Measurements from ENCODE around the gene MED20. TPM values are rescaled to one million over a fixed set of nuclear protein-coding genes. Genes with fewer than 3 reads are reported as not detected.
"Not testable (repeated sequence)": the region's sequence is repeated elsewhere in the genome, so short reads cannot be mapped to it uniquely, and the experiment has no call there.

The MED20 gene
- total and polyA plus RNA-seq, 4 donors, result 6.1 to 16.1 (median 9.6) TPM

- no peaks in the 10 kb centered on the region for H3K4me1 ChIP-seq (ENCODE audit: control insufficient read depth in 1 of 2, insufficient read depth in 2 of 2, low read length in 2 of 2)
- no peaks in the 10 kb centered on the region for H3K9me3 ChIP-seq (ENCODE audit: control insufficient read depth, low read length)
- WGBS, 2 donors, result 20 to 39% methylated on average over 1 of the region's 1 CpG
- intact Hi-C loops (cut with DNase I), result no loop called here
- no peaks in the 10 kb centered on the region for H3K27me3 ChIP-seq (ENCODE audit: control insufficient read depth in 1 of 2, insufficient read depth in 2 of 2, low read length in 1 of 2)
- ATAC-seq (ENCODE audit: low FRiP score), result no peak
- no peak for DNase-seq
- no peak overlapping the region for H3K27ac ChIP-seq (ENCODE audit: low read depth in 1 of 2, low read length in 2 of 2)
- H3K4me3 ChIP-seq (ENCODE audit: low read length in 2 of 2), result no peak overlapping the region
- no peaks in the 10 kb centered on the region for H3K36me3 ChIP-seq (ENCODE audit: control insufficient read depth in 1 of 2, insufficient read depth in 2 of 2, low read length in 1 of 2)
Measured at GRCh38 chr6:41963371-41963770, 42.4 kb upstream of the MED20 start.

GRCh38 chr6:41960028-41960427 lies 39.1 kb upstream of the MED20 start:
- H3K9me3 ChIP-seq (ENCODE audit: control insufficient read depth, low read length), result no peaks in the 10 kb centered on the region
- DNase-seq (no peak), ATAC-seq (ENCODE audit: low FRiP score) (no peak)
- no peaks in the 10 kb centered on the region for H3K36me3 ChIP-seq (ENCODE audit: control insufficient read depth in 1 of 2, insufficient read depth in 2 of 2, low read length in 1 of 2)
- H3K4me1 ChIP-seq (ENCODE audit: control insufficient read depth in 1 of 2, insufficient read depth in 2 of 2, low read length in 2 of 2), result no peaks in the 10 kb centered on the region
- WGBS, 2 donors, result 93 to 94% methylated on average over 4 of the region's 4 CpGs
- H3K27ac ChIP-seq (ENCODE audit: low read depth in 1 of 2, low read length in 2 of 2), result no peak overlapping the region
- intact Hi-C loops (cut with DNase I), result no loop called here
- H3K4me3 ChIP-seq (ENCODE audit: low read length in 2 of 2), result no peak overlapping the region
- no peaks in the 10 kb centered on the region for H3K27me3 ChIP-seq (ENCODE audit: control insufficient read depth in 1 of 2, insufficient read depth in 2 of 2, low read length in 1 of 2)

DNA sequence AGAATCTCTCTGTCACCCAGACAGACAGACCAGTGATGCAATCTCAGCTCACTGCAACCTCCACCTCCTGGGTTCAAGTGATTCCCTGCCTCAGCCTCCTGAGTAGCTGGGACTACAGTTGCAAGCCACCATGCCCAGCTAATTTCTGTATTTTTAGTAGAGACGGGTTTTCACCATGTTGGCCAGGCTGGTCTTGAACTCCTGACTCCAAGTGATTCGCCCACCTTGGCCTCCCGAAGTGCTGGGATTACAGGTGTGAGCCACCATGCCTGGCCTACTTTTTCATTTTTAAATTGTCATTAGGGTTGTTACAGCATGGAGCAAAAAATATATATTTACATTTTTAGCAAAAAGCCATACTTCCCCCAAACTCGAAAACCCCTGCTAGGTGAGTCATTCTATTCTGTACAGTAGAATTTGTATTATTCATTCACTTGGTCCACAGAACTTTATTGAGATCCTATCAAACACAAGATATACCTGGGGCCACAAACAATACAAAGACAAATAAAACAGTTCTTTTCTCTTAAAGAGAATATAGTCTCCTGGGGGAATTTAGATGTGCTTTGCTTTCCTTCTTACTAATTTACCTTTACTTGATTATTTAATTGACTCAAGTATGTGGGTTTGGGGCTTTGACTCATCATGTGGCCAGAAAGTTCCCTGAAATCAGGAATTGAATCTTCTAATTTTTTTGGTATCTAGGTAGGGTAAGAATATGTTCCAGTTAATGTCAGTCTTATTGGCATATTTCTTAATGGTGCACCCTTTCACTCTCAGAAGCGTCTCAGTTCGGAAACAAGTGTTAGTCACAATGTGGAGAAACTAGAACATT lies 37.3 kb upstream of the MED20 start:
- 91 to 94% methylated on average over 6 of the region's 6 CpGs for WGBS, 2 donors
- ATAC-seq (ENCODE audit: low FRiP score) (no peak), DNase-seq (no peak)
- H3K4me1 ChIP-seq (ENCODE audit: control insufficient read depth in 1 of 2, insufficient read depth in 2 of 2, low read length in 2 of 2), result no peaks in the 10 kb centered on the region
- no peak overlapping the region for H3K4me3 ChIP-seq (ENCODE audit: low read length in 2 of 2)
- no peaks in the 10 kb centered on the region for H3K9me3 ChIP-seq (ENCODE audit: control insufficient read depth, low read length)
- no peaks in the 10 kb centered on the region for H3K27me3 ChIP-seq (ENCODE audit: control insufficient read depth in 1 of 2, insufficient read depth in 2 of 2, low read length in 1 of 2)
- intact Hi-C loops (cut with DNase I), result no loop called here
- no peaks in the 10 kb centered on the region for H3K36me3 ChIP-seq (ENCODE audit: control insufficient read depth in 1 of 2, insufficient read depth in 2 of 2, low read length in 1 of 2)
- H3K27ac ChIP-seq (ENCODE audit: low read depth in 1 of 2, low read length in 2 of 2), result no peak overlapping the region

- intact Hi-C loops (cut with DNase I), result no loop called here
- Histone ChIP-seq H3K36me3 (ENCODE audit: control insufficient read depth in 1 of 2, insufficient read depth in 2 of 2, low read length in 1 of 2) (no peaks in the 10 kb centered on the region), H3K27me3 (ENCODE audit: control insufficient read depth in 1 of 2, insufficient read depth in 2 of 2, low read length in 1 of 2) (no peaks in the 10 kb centered on the region), H3K4me1 (ENCODE audit: control insufficient read depth in 1 of 2, insufficient read depth in 2 of 2, low read length in 2 of 2) (no peaks in the 10 kb centered on the region), H3K9me3 (ENCODE audit: control insufficient read depth, low read length) (no peaks in the 10 kb centered on the region), H3K4me3 (ENCODE audit: low read length in 2 of 2) (no peak overlapping the region), H3K27ac (ENCODE audit: low read depth in 1 of 2, low read length in 2 of 2) (no peak overlapping the region)
- 81 to 84% methylated on average over 4 of the region's 4 CpGs for WGBS, 2 donors
- ATAC-seq (ENCODE audit: low FRiP score) (no peak), DNase-seq (no peak)
Measured at GRCh38 chr6:41957117-41957516, 36.2 kb upstream of the MED20 start.

GRCh38 chr6:41955412-41955811 lies 34.5 kb upstream of the MED20 start:
- H3K4me3 ChIP-seq (ENCODE audit: low read length in 2 of 2), result no peak overlapping the region
- no peaks in the 10 kb centered on the region for H3K9me3 ChIP-seq (ENCODE audit: control insufficient read depth, low read length)
- no peak for ATAC-seq (ENCODE audit: low FRiP score)
- WGBS, 2 donors, result 88 to 91% methylated on average over 2 of the region's 2 CpGs
- no peak for DNase-seq
- no peaks in the 10 kb centered on the region for H3K4me1 ChIP-seq (ENCODE audit: control insufficient read depth in 1 of 2, insufficient read depth in 2 of 2, low read length in 2 of 2)
- no peak overlapping the region for H3K27ac ChIP-seq (ENCODE audit: low read depth in 1 of 2, low read length in 2 of 2)
- intact Hi-C loops (cut with DNase I), result no loop called here
- no peaks in the 10 kb centered on the region for H3K27me3 ChIP-seq (ENCODE audit: control insufficient read depth in 1 of 2, insufficient read depth in 2 of 2, low read length in 1 of 2)
- H3K36me3 ChIP-seq (ENCODE audit: control insufficient read depth in 1 of 2, insufficient read depth in 2 of 2, low read length in 1 of 2), result no peaks in the 10 kb centered on the region

DNA sequence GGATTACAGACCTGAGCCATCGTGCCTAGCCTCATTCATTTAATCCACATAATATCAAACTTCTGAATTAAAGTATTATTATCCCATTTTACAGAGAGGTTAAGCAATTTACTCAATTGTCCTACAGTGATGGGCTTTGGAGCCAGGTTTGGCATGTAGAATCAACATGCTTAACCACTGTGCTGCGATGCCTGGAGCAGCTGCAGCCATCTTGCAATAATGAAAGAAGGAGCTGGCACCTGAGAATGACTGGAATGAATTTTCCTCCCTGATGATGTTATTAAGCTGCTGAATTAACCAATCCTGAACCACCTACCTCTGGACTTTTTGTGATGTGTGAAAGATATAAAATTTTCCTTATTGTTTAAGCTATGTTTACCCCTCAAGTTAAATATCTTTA lies 33.7 kb upstream of the MED20 start:
- Histone ChIP-seq H3K4me3 (ENCODE audit: low read length in 2 of 2) (no peak overlapping the region), H3K9me3 (ENCODE audit: control insufficient read depth, low read length) (no peaks in the 10 kb centered on the region), H3K27me3 (ENCODE audit: control insufficient read depth in 1 of 2, insufficient read depth in 2 of 2, low read length in 1 of 2) (no peaks in the 10 kb centered on the region), H3K4me1 (ENCODE audit: control insufficient read depth in 1 of 2, insufficient read depth in 2 of 2, low read length in 2 of 2) (no peaks in the 10 kb centered on the region), H3K36me3 (ENCODE audit: control insufficient read depth in 1 of 2, insufficient read depth in 2 of 2, low read length in 1 of 2) (no peaks in the 10 kb centered on the region), H3K27ac (ENCODE audit: low read depth in 1 of 2, low read length in 2 of 2) (no peak overlapping the region)
- WGBS, 2 donors, result 89 to 92% methylated on average over 2 of the region's 2 CpGs
- DNase-seq (no peak), ATAC-seq (ENCODE audit: low FRiP score) (no peak)
- intact Hi-C loops (cut with DNase I), result no loop called here

DNA sequence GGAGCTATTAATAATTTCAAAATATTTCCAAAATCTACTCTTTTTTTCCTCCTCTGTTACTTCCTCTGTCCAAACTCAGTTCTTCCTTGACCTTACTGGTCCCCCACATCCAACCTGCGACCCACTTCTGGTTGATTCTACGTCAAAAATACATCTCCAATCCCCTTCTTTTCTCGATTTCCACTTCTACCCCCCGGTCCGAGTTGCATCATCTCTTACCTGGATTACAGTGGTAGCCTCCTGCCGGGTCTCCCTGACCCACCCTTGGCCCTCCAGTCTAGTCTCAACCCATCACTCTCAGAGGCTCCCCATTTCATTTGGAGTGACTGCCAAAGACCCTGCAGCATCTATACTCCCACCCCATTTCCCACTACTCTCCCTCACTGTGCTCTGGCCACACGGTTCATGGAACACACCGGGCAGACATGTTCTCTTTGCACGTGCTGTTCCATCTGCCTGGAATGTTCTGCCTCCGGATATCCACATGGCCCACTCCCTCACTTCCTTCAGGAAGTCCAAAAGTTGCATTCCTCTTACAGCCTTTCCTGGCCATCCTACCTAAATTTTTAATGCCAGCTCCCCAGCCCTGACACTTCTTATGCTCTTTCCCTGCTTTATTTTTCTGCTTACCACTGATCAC lies 26.8 kb upstream of the MED20 start:
- ATAC-seq (ENCODE audit: low FRiP score), result no peak

GRCh38 chr6:41943456-41943855 lies 22.5 kb upstream of the MED20 start:
- Histone ChIP-seq H3K9me3 (ENCODE audit: control insufficient read depth, low read length) (no peaks in the 10 kb centered on the region), H3K27ac (ENCODE audit: low read depth in 1 of 2, low read length in 2 of 2) (no peak overlapping the region), H3K4me3 (ENCODE audit: low read length in 2 of 2) (no peak overlapping the region), H3K27me3 (ENCODE audit: control insufficient read depth in 1 of 2, insufficient read depth in 2 of 2, low read length in 1 of 2) (no peaks in the 10 kb centered on the region), H3K4me1 (ENCODE audit: control insufficient read depth in 1 of 2, insufficient read depth in 2 of 2, low read length in 2 of 2) (no peaks in the 10 kb centered on the region), H3K36me3 (ENCODE audit: control insufficient read depth in 1 of 2, insufficient read depth in 2 of 2, low read length in 1 of 2) (no peaks in the 10 kb centered on the region)
- ATAC-seq (ENCODE audit: low FRiP score), result no peak
- DNase-seq, result no peak
- intact Hi-C loops (cut with DNase I), result no loop called here

More for the DNA sequence above, 26.8 kb upstream of the MED20 start:
- Histone ChIP-seq H3K4me3 (ENCODE audit: low read length in 2 of 2) (no peak overlapping the region), H3K27me3 (ENCODE audit: control insufficient read depth in 1 of 2, insufficient read depth in 2 of 2, low read length in 1 of 2) (no peaks in the 10 kb centered on the region), H3K4me1 (ENCODE audit: control insufficient read depth in 1 of 2, insufficient read depth in 2 of 2, low read length in 2 of 2) (no peaks in the 10 kb centered on the region), H3K27ac (ENCODE audit: low read depth in 1 of 2, low read length in 2 of 2) (no peak overlapping the region), H3K36me3 (ENCODE audit: control insufficient read depth in 1 of 2, insufficient read depth in 2 of 2, low read length in 1 of 2) (no peaks in the 10 kb centered on the region), H3K9me3 (ENCODE audit: control insufficient read depth, low read length) (no peaks in the 10 kb centered on the region)
- intact Hi-C loops (cut with DNase I), result no loop called here
- DNase-seq, result no peak
- 81 to 85% methylated on average over 10 of the region's 10 CpGs for WGBS, 2 donors

DNA sequence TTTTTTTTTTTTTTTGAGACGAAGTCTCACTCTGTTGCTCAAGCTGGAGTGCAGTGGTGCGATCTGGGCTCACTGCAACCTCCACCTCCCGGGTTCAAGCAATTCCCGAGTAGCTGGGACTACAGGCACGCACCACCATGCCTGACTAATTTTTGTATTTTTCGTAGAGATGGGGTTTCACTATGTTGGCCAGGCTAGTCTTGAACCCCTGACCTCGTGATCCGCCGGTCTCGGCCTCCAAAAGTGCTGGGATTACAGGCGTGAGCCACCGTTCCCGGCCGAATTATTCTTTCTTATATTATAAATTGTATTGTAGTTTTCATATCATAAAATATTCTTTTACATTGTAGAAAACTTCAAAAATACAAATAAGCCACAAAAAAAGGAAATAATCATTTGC lies 21.9 kb upstream of the MED20 start:
- ATAC-seq (ENCODE audit: low FRiP score); H3K27me3 ChIP-seq (ENCODE audit: control insufficient read depth in 1 of 2, insufficient read depth in 2 of 2, low read length in 1 of 2); H3K27ac ChIP-seq (ENCODE audit: low read depth in 1 of 2, low read length in 2 of 2); H3K36me3 ChIP-seq (ENCODE audit: control insufficient read depth in 1 of 2, insufficient read depth in 2 of 2, low read length in 1 of 2); H3K4me1 ChIP-seq (ENCODE audit: control insufficient read depth in 1 of 2, insufficient read depth in 2 of 2, low read length in 2 of 2); DNase-seq; H3K4me3 ChIP-seq (ENCODE audit: low read length in 2 of 2); H3K9me3 ChIP-seq (ENCODE audit: control insufficient read depth, low read length); intact Hi-C loops (cut with DNase I): not testable (repeated sequence)
- WGBS, 2 donors, result 92 to 94% methylated on average over 13 to 14 of the region's 14 CpGs

Measured in aorta (tissue), 5 donors.